Measurements from ENCODE around the gene RNGTT. TPM values are rescaled to one million over a fixed set of nuclear protein-coding genes. Genes with fewer than 3 reads are reported as not detected.

Gene RNGTT
- total and polyA plus RNA-seq, 10 of the 15 experiments (the other 5 are each of a cell fraction or from before 2014, with no cell fraction given) = 7.7 to 30.4 (median 22.2) TPM

- no peak for TF ChIP-seq SKIL (IDR thresholded peaks at IDR 0.05; ENCODE audit: low read depth, poor library complexity, severe bottlenecking)
- TF ChIP-seq RFX5 (IDR thresholded peaks at IDR 0.05; ENCODE audit: low read depth, low read length) = no peak
- TF ChIP-seq HDAC2 (IDR thresholded peaks at IDR 0.05) = no peak
- no peak for TF ChIP-seq SIN3A (IDR thresholded peaks at IDR 0.05; ENCODE audit: low read depth, low read length)
- peak; percentile 37; the same call in 1 of the 2 replicates for TF ChIP-seq SMC3 (IDR thresholded peaks at IDR 0.05; ENCODE audit: borderline replicate concordance, low read length)
- no peak for TF ChIP-seq PAX8 (IDR thresholded peaks at IDR 0.05)
- no peak for TF ChIP-seq NR2C1 (IDR thresholded peaks at IDR 0.05)
- peak; percentile 33; the same call in 1 of the 2 replicates for TF ChIP-seq ATF7 (IDR thresholded peaks at IDR 0.05; ENCODE audit: low read depth)
- 0 out of 2 replicates have a peak, but pooled peaks have one; percentile 40 for TF ChIP-seq IKZF1 (conservative IDR thresholded peaks at IDR 0.05)
- no peak for TF ChIP-seq MYC (IDR thresholded peaks at IDR 0.05; ENCODE audit: insufficient read depth, insufficient read length, insufficient replicate concordance, low read length, severe bottlenecking)
- TF ChIP-seq BRCA1 (IDR thresholded peaks at IDR 0.05; ENCODE audit: low read depth, low read length) = no peak
- no peak for TF ChIP-seq GABPA (IDR thresholded peaks at IDR 0.05; ENCODE audit: low read depth)
- no peak for TF ChIP-seq SMAD5 (IDR thresholded peaks at IDR 0.05; ENCODE audit: low read depth)
- TF ChIP-seq POLR2AphosphoS5 (IDR thresholded peaks at IDR 0.05; ENCODE audit: low read length) = no peak
- no peak for TF ChIP-seq JUND (IDR thresholded peaks at IDR 0.05; ENCODE audit: low read depth, low read length)
- peak; percentile 26 to 42 (median 37); a peak in 4 of 6 replicates for TF ChIP-seq CTCF (IDR thresholded peaks at IDR 0.05 in 2 of 3, conservative IDR thresholded peaks at IDR 0.05 in 1 of 3; ENCODE audit: control insufficient read depth in 2 of 3, extremely low read depth in 1 of 3, insufficient read depth in 1 of 3, low read depth in 3 of 3, low read length in 3 of 3)
- no peak for TF ChIP-seq EGR1 (IDR thresholded peaks at IDR 0.05; ENCODE audit: borderline replicate concordance in 1 of 2, low read depth in 2 of 2, low read length in 2 of 2)
- no peak for TF ChIP-seq SP1 (IDR thresholded peaks at IDR 0.05; ENCODE audit: low read depth, low read length)
- no peak for TF ChIP-seq CHD4 (IDR thresholded peaks at IDR 0.05)
- no peak for TF ChIP-seq RBBP5 (conservative IDR thresholded peaks at IDR 0.05)
- TF ChIP-seq SRF (IDR thresholded peaks at IDR 0.05; ENCODE audit: low read depth in 2 of 2, low read length in 2 of 2) = no peak
- 0 out of 4 replicates have a peak, but pooled peaks of 1 of the 2 experiments have one; percentile 4 for TF ChIP-seq BHLHE40 (IDR thresholded peaks at IDR 0.05; ENCODE audit: borderline replicate concordance in 1 of 2, low read depth in 2 of 2, low read length in 1 of 2)
- TF ChIP-seq ZBTB4 (CRISPR knock-in tag; IDR thresholded peaks at IDR 0.05) = 0 out of 2 replicates have a peak, but pooled peaks have one; percentile 44
- no peak for TF ChIP-seq ZNF207 (IDR thresholded peaks at IDR 0.05; ENCODE audit: borderline replicate concordance)
Observed at GRCh38 chr6:88761237-88762031, 202.0 kb downstream of the RNGTT start (continued).
